ENCODE data around the gene UPF2. TPM values are rescaled to one million over a fixed set of nuclear protein-coding genes. Genes with fewer than 3 reads are reported as not detected.
A peak's percentile ranks its signal among the peaks of the same experiment; 100 is the strongest.

UPF2 gene
- total and polyA plus RNA-seq, 2 of the 4 experiments (the other 2 are of a cell fraction): 9.2 to 14.3 TPM

- Histone ChIP-seq H3K23ac (ENCODE audit: low read depth, low read length) (peak overlapping the region; percentile 19; the same call in 1 of the 2 replicates), H4K91ac (ENCODE audit: insufficient read depth, low read depth, low read length) (peak overlapping the region; percentile 95), H3K4me1 (ENCODE audit: control insufficient read depth, insufficient read depth, low read length) (peaks cover 17% of the 10 kb centered on the region), H3K27me3 (ENCODE audit: control insufficient read depth, insufficient read depth, low read length) (no peaks in the 10 kb centered on the region), H3K4ac (ENCODE audit: low read depth, low read length) (peak overlapping the region; percentile 91), H2BK5ac (ENCODE audit: low read depth, low read length, poor library complexity, severe bottlenecking) (peak overlapping the region; percentile 72), H3K79me1 (ENCODE audit: low read depth in 1 of 2, low read length in 2 of 2) (no peaks in the 10 kb centered on the region), H2BK120ac (ENCODE audit: low read depth, low read length) (peak overlapping the region; percentile 90), H3K14ac (replicated peaks; ENCODE audit: low read depth, low read length) (peak overlapping the region; percentile 58), H4K8ac (ENCODE audit: low read depth in 2 of 2, low read length in 2 of 2) (peak overlapping the region; percentile 78 to 93), H2AK9ac (replicated peaks; ENCODE audit: low read depth, low read length, poor library complexity) (peak overlapping the region; percentile 84), H3K18ac (ENCODE audit: low read depth, low read length) (peak overlapping the region; percentile 84), H3K36me3 (ENCODE audit: control insufficient read depth, insufficient read depth, low read length) (no peaks in the 10 kb centered on the region), H4K5ac (ENCODE audit: low read depth, low read length) (peak overlapping the region; percentile 81), H3K4me2 (ENCODE audit: low read depth, low read length) (no peak overlapping the region), H3K56ac (ENCODE audit: extremely low read depth, insufficient read depth, low read length) (peak overlapping the region; percentile 7; the same call in 1 of the 2 replicates), H3K9me1 (ENCODE audit: insufficient read depth, low read length) (peaks cover 24% of the 10 kb centered on the region), H2BK15ac (ENCODE audit: low read depth, low read length) (peak overlapping the region; percentile 95; the same call in 2 of the 3 replicates), H3K9ac (ENCODE audit: low read depth, low read length) (no peak overlapping the region), H3K27ac (ENCODE audit: insufficient read depth, low read length) (peak overlapping the region; percentile 70; the same call in 1 of the 2 replicates), H4K20me1 (ENCODE audit: insufficient read depth, low read length) (no peaks in the 10 kb centered on the region), H2BK20ac (ENCODE audit: low read depth, low read length) (peak overlapping the region; percentile 83), H2AFZ (replicated peaks; ENCODE audit: low read length, poor library complexity) (peak overlapping the region; percentile 80), H2AK5ac (ENCODE audit: low read depth, low read length) (peak overlapping the region; percentile 96), H3K4me3 (ENCODE audit: insufficient read depth, low read depth, low read length) (no peak overlapping the region), H3K9me3 (ENCODE audit: control insufficient read depth, insufficient read depth, low read length) (no peaks in the 10 kb centered on the region)
- dilution Hi-C loops (cut with HindIII; ENCODE audit: low sequenced_read_pairs, unreplicated experiment) (no loop called here), in situ Hi-C loops (cut with MboI; ENCODE audit: low sequenced_read_pairs) (no loop called here), intact Hi-C loops (cut with micrococcal nuclease) (no loop called here)
- WGBS, 2 experiments (ENCODE audit: extremely low coverage in 2 of 2, insufficient read length in 1 of 2): 90% methylated on average over 2 of the region's 6 CpGs; no CpG with 5 or more reads in 1 of the 2 experiments
- no peak for DNase-seq
- TF ChIP-seq SMC3 (IDR thresholded peaks at IDR 0.05; ENCODE audit: low read depth, low read length): no peak
- TF ChIP-seq NFE2L2 (IDR thresholded peaks at IDR 0.05; ENCODE audit: low read depth, low read length): no peak
- no peak for TF ChIP-seq FOS (IDR thresholded peaks at IDR 0.05; ENCODE audit: low read depth, low read length)
- no peak for TF ChIP-seq CEBPB (IDR thresholded peaks at IDR 0.05; ENCODE audit: low read depth, low read length)
- no peak for TF ChIP-seq RAD21 (IDR thresholded peaks at IDR 0.05; ENCODE audit: low read length)
- no peak for TF ChIP-seq POLR2A (IDR thresholded peaks at IDR 0.05; ENCODE audit: low read depth, low read length)
- TF ChIP-seq USF2 (IDR thresholded peaks at IDR 0.05; ENCODE audit: low read depth, low read length): no peak
- no peak for TF ChIP-seq MXI1 (IDR thresholded peaks at IDR 0.05; ENCODE audit: borderline replicate concordance, low read depth, low read length)
- no peak for TF ChIP-seq CHD1 (IDR thresholded peaks at IDR 0.05; ENCODE audit: low read depth, low read length)
- no peak for TF ChIP-seq ELK1 (IDR thresholded peaks at IDR 0.05; ENCODE audit: borderline replicate concordance, low read depth, low read length)
- TF ChIP-seq RCOR1 (IDR thresholded peaks at IDR 0.05; ENCODE audit: insufficient replicate concordance, low read length): no peak
- no peak for TF ChIP-seq CTCF (conservative IDR thresholded peaks at IDR 0.05; ENCODE audit: low read depth, low read length)
- TF ChIP-seq BHLHE40 (IDR thresholded peaks at IDR 0.05; ENCODE audit: low read depth, low read length): no peak
- no peak for TF ChIP-seq MAZ (IDR thresholded peaks at IDR 0.05; ENCODE audit: borderline replicate concordance, low read depth, low read length)
- TF ChIP-seq MAFK (IDR thresholded peaks at IDR 0.05; ENCODE audit: low read depth, low read length): no peak
- no peak for TF ChIP-seq RFX5 (IDR thresholded peaks at IDR 0.05; ENCODE audit: low read depth, low read length)
- no TSS peak for BruUV-seq (replicated peaks)
- CTCF ChIA-PET: interaction anchor here (1.0 kb wide), 1 partner anchor 17 kb away, joined by 3 read pairs; no protein-coding TSS in a partner anchor
- POLR2A ChIA-PET (ENCODE audit: unreplicated experiment): no interaction called here
- no peak for ATAC-seq (ENCODE audit: low read depth)
Measured at GRCh38 chr10:11876324-11876723, 166.3 kb downstream of the UPF2 start.
